HEK293 (cell line): Measurements from ENCODE around the gene SRRM5.

Experiments
- AEBP2 ChIP-seq: fragments of 450-650 bp; formaldehyde crosslinking; IDR thresholded peaks from 2 replicates; pipeline ENCODE4 v1.5.1; 2016; ENCODE audit warnings: missing biosample characterization, missing genetic modification characterization, borderline replicate concordance
- BCL11A ChIP-seq: fragments of 450-650 bp; formaldehyde crosslinking; IDR thresholded peaks from 2 replicates; pipeline ENCODE4 v1.5.1; 2016; ENCODE audit warnings: low read depth, missing biosample characterization, missing genetic modification characterization
- GFI1B ChIP-seq: fragments of 450-650 bp; formaldehyde crosslinking; IDR thresholded peaks from 2 replicates; pipeline ENCODE4 v1.5.1; 2016; ENCODE audit warnings: missing biosample characterization, missing genetic modification characterization
- GLIS1 ChIP-seq: fragments of 450-650 bp; formaldehyde crosslinking; IDR thresholded peaks from 2 replicates; pipeline ENCODE4 v1.5.1; 2016; ENCODE audit warnings: missing biosample characterization, missing genetic modification characterization
- HOXC10 ChIP-seq: sonication (generic); formaldehyde crosslinking; IDR thresholded peaks from 2 replicates; pipeline ENCODE4 v1.8.1; 2023; ENCODE audit warnings: mild to moderate bottlenecking, missing genetic modification reagents
- KLF16 ChIP-seq: fragments of 450-650 bp; formaldehyde crosslinking; IDR thresholded peaks from 2 replicates; pipeline ENCODE4 v1.5.1; 2017; ENCODE audit warnings: missing biosample characterization, missing genetic modification characterization
- MEIS1 ChIP-seq: sonication (generic); formaldehyde crosslinking; IDR thresholded peaks from 2 replicates; pipeline ENCODE4 v1.8.1; 2022; ENCODE audit warnings: missing genetic modification reagents, mild to moderate bottlenecking, borderline replicate concordance
- REST ChIP-seq: fragments of 450-650 bp; formaldehyde crosslinking; IDR thresholded peaks from 2 replicates; pipeline ENCODE4 v1.5.1; 2016; ENCODE audit warnings: missing biosample characterization, missing genetic modification characterization
- SETDB1 ChIP-seq: IDR thresholded peaks from one replicate; pipeline ENCODE4 v1.6.1; 2017; ENCODE audit warnings: mild to moderate bottlenecking, low read length, moderate library complexity, mixed read lengths; ENCODE audit not compliant: insufficient read length
- TSHZ1 ChIP-seq: fragments of 450-650 bp; formaldehyde crosslinking; IDR thresholded peaks from 2 replicates; pipeline ENCODE4 v1.5.1; 2016; ENCODE audit warnings: missing biosample characterization, missing genetic modification characterization, borderline replicate concordance
- WT1 ChIP-seq: fragments of 450-650 bp; formaldehyde crosslinking; IDR thresholded peaks from 2 replicates; pipeline ENCODE4 v1.5.1; 2016; ENCODE audit warnings: missing biosample characterization, missing genetic modification characterization
- ZBTB1 ChIP-seq: fragments of 450-650 bp; formaldehyde crosslinking; IDR thresholded peaks from 2 replicates; pipeline ENCODE4 v1.5.1; 2016; ENCODE audit warnings: missing biosample characterization, missing genetic modification characterization
- ZBTB21 ChIP-seq: fragments of 450-650 bp; formaldehyde crosslinking; IDR thresholded peaks from 2 replicates; pipeline ENCODE4 v1.5.1; 2017; ENCODE audit warnings: missing biosample characterization, missing genetic modification characterization
- ZBTB7A ChIP-seq: fragments of 450-650 bp; formaldehyde crosslinking; IDR thresholded peaks from 2 replicates; pipeline ENCODE4 v1.5.1; 2016; ENCODE audit warnings: low read depth, missing biosample characterization, missing genetic modification characterization
- ZNF155 ChIP-seq: fragments of 450-650 bp; formaldehyde crosslinking; IDR thresholded peaks from 2 replicates; pipeline ENCODE4 v1.5.1; 2016; ENCODE audit warnings: missing biosample characterization, missing genetic modification characterization
- ZNF175 ChIP-seq: fragments of 450-650 bp; formaldehyde crosslinking; IDR thresholded peaks from 2 replicates; pipeline ENCODE4 v1.5.1; 2016; ENCODE audit warnings: missing biosample characterization, missing genetic modification characterization
- ZNF248 ChIP-seq: fragments of 450-650 bp; formaldehyde crosslinking; IDR thresholded peaks from 2 replicates; pipeline ENCODE4 v1.5.1; 2017; ENCODE audit warnings: missing biosample characterization, missing genetic modification characterization
- ZNF266 ChIP-seq: fragments of 450-650 bp; formaldehyde crosslinking; IDR thresholded peaks from 2 replicates; pipeline ENCODE4 v1.5.1; 2016; ENCODE audit warnings: missing biosample characterization, missing genetic modification characterization, low read depth
- ZNF274 ChIP-seq, 2 experiments: fragments of 200-500 bp in 1 of 2; fragments of 450-650 bp in 1 of 2; sonication (Bioruptor generic) in 1 of 2; formaldehyde crosslinking in 1 of 2; IDR thresholded peaks; 2 replicates each; pipeline versions ENCODE4 v1.5.1 to v1.6.1; 2014 to 2016; ENCODE audit warnings: borderline replicate concordance in 1 of 2, inconsistent platforms in 1 of 2, low read length in 1 of 2, missing biosample characterization in 1 of 2, missing genetic modification characterization in 1 of 2
- ZNF280D ChIP-seq: fragments of 450-650 bp; formaldehyde crosslinking; IDR thresholded peaks from 2 replicates; pipeline ENCODE4 v1.5.1; 2016; ENCODE audit warnings: missing biosample characterization, missing genetic modification characterization
- ZNF311 ChIP-seq: fragments of 450-650 bp; formaldehyde crosslinking; IDR thresholded peaks from 2 replicates; pipeline ENCODE4 v1.5.1; 2017; ENCODE audit warnings: missing biosample characterization, missing genetic modification characterization, borderline replicate concordance
- ZNF354C ChIP-seq: fragments of 450-650 bp; formaldehyde crosslinking; IDR thresholded peaks from 2 replicates; pipeline ENCODE4 v1.5.1; 2016; ENCODE audit warnings: missing biosample characterization, missing genetic modification characterization, low read depth, borderline replicate concordance
- ZNF433 ChIP-seq: fragments of 450-650 bp; formaldehyde crosslinking; IDR thresholded peaks from 2 replicates; pipeline ENCODE4 v1.5.1; 2016; ENCODE audit warnings: missing biosample characterization, missing genetic modification characterization, low read depth
- ZNF48 ChIP-seq: fragments of 450-650 bp; formaldehyde crosslinking; IDR thresholded peaks from 2 replicates; pipeline ENCODE4 v1.5.1; 2016; ENCODE audit warnings: missing biosample characterization, missing genetic modification characterization
- ZNF529 ChIP-seq: fragments of 450-650 bp; formaldehyde crosslinking; IDR thresholded peaks from 2 replicates; pipeline ENCODE4 v1.5.1; 2017; ENCODE audit warnings: missing genetic modification characterization, missing biosample characterization; ENCODE audit not compliant: insufficient replicate concordance
- ZNF654 ChIP-seq: fragments of 450-650 bp; formaldehyde crosslinking; IDR thresholded peaks from 2 replicates; pipeline ENCODE4 v1.5.1; 2016; ENCODE audit warnings: low read depth, missing biosample characterization, missing genetic modification characterization
- ZNF701 ChIP-seq: fragments of 450-650 bp; formaldehyde crosslinking; IDR thresholded peaks from 2 replicates; pipeline ENCODE4 v1.5.1; 2016; ENCODE audit warnings: missing biosample characterization, missing genetic modification characterization
- ZNF707 ChIP-seq: fragments of 450-650 bp; formaldehyde crosslinking; IDR thresholded peaks from 2 replicates; pipeline ENCODE4 v1.5.1; 2016; ENCODE audit warnings: missing biosample characterization, missing genetic modification characterization
- ZNF830 ChIP-seq: fragments of 450-650 bp; IDR thresholded peaks from 2 replicates; pipeline ENCODE4 v1.5.0; 2018; ENCODE audit warnings: missing biosample characterization, missing genetic modification characterization, low read depth, mild to moderate bottlenecking, moderate library complexity
- ZSCAN23 ChIP-seq: fragments of 450-650 bp; formaldehyde crosslinking; IDR thresholded peaks from 2 replicates; pipeline ENCODE4 v1.5.1; 2016; ENCODE audit warnings: missing biosample characterization, missing genetic modification characterization

SRRM5 gene

GRCh38 chr19:43640424-43640757 lies 28.5 kb downstream of the SRRM5 start (continued):
- TF ChIP-seq ZNF280D (no peak), ZNF354C (no peak), REST (tag by site-specific recombination) (no peak), ZBTB21 (no peak), MEIS1 (CRISPR knock-in tag) (no peak), SETDB1 (no peak), ZNF248 (tag by site-specific recombination) (no peak), ZNF175 (tag by site-specific recombination) (0 out of 2 replicates have a peak, but pooled peaks have one; percentile 2), ZSCAN23 (tag by site-specific recombination) (no peak), KLF16 (no peak), ZNF654 (tag by site-specific recombination) (no peak), BCL11A (tag by site-specific recombination) (0 out of 2 replicates have a peak, but pooled peaks have one; percentile 10), ZNF701 (tag by site-specific recombination) (no peak), ZNF155 (no peak), AEBP2 (no peak), GFI1B (tag by site-specific recombination) (no peak), ZBTB7A (tag by site-specific recombination) (no peak), ZNF266 (tag by site-specific recombination) (no peak), ZNF274 (IDR thresholded peaks at IDR 0.05; ENCODE audit: low read length) (no peak), ZNF274 (tag by site-specific recombination; IDR thresholded peaks at IDR 0.05; ENCODE audit: borderline replicate concordance) (no peak), WT1 (tag by site-specific recombination) (no peak), GLIS1 (tag by site-specific recombination) (no peak), ZNF830 (no peak), ZBTB1 (no peak), ZNF529 (tag by site-specific recombination) (no peak), ZNF707 (no peak), TSHZ1 (tag by site-specific recombination) (peak; percentile 2; the same call in 1 of the 2 replicates), ZNF433 (tag by site-specific recombination) (no peak), ZNF48 (tag by site-specific recombination) (no peak), HOXC10 (CRISPR knock-in tag) (no peak), ZNF311 (tag by site-specific recombination) (no peak)
